ENCODE data around the gene CCDC171.

DNA sequence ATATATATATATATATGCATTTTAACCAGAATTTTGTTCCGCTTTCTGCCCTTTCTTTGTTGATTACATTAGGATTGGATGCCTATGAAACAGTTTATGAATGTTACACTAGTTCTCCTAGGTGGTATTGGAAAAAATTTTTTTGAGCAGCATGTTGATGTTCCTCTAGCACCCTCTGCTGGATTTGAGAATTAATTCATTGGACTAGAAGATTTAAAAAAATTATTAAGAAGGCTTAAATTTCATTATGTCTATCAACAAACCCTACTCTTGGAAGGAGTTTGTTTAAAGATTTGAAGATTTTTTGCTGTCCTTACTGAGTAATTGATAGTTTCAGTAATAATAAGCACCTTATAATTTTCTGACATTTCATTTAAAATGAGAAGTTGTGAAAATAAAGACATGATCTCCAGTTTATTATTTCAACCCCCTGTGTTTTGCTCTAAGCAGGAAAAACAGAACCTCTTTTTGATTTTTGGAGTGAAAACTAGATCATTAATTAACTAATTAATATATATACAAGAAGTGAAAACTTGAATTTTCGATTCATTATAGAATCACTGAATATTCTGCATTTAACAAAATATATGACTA is 89.6 kb downstream of the CCDC171 start:
- TF ChIP-seq, protein P1, sequence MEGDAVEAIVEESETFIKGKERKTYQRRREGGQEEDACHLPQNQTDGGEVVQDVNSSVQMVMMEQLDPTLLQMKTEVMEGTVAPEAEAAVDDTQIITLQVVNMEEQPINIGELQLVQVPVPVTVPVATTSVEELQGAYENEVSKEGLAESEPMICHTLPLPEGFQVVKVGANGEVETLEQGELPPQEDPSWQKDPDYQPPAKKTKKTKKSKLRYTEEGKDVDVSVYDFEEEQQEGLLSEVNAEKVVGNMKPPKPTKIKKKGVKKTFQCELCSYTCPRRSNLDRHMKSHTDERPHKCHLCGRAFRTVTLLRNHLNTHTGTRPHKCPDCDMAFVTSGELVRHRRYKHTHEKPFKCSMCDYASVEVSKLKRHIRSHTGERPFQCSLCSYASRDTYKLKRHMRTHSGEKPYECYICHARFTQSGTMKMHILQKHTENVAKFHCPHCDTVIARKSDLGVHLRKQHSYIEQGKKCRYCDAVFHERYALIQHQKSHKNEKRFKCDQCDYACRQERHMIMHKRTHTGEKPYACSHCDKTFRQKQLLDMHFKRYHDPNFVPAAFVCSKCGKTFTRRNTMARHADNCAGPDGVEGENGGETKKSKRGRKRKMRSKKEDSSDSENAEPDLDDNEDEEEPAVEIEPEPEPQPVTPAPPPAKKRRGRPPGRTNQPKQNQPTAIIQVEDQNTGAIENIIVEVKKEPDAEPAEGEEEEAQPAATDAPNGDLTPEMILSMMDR (IDR thresholded peaks at IDR 0.05), result peak; percentile 21 to 60 (median 56)
- TF ChIP-seq POLR2A (IDR thresholded peaks at IDR 0.05), result no peak

All from right lobe of liver (tissue), 4 donors.